Kidney epithelial cell (primary cell): ENCODE results near the gene RUNX1. TPM values are rescaled to one million over a fixed set of nuclear protein-coding genes. Genes with fewer than 3 reads are reported as not detected.

Experiments
- DNase-seq: peaks from one replicate; pipeline ENCODE4 v3.0.0-alpha.2; 2010; ENCODE audit warnings: low read depth
- H3K27me3 ChIP-seq: 2 replicates; pipeline ENCODE4 v1.6.0; 2011; ENCODE audit warnings: low read length; ENCODE audit not compliant: control insufficient read depth, insufficient read depth
- H3K36me3 ChIP-seq: 2 replicates; pipeline ENCODE4 v1.5.1; 2011; ENCODE audit warnings: low read length; ENCODE audit not compliant: control insufficient read depth, insufficient read depth
- H3K4me3 ChIP-seq: 2 replicates; pipeline ENCODE4 v1.5.1; 2011; ENCODE audit warnings: low read depth, mild to moderate bottlenecking, control low read depth, low read length
- total RNA-seq: library from RNA; depleted of rRNA; stranded (reverse); fragments of >200 nt; gene quantifications from 2 replicates; pipeline ENCODE4 v1.2.3, GENCODE V29; 2015
- TF ChIP-seq, protein P1 (sequence below): IDR thresholded peaks from 2 replicates; pipeline ENCODE4 v1.5.1; 2011; ENCODE audit warnings: mild to moderate bottlenecking, moderate library complexity, low read length, control low read depth, inconsistent platforms; ENCODE audit not compliant: insufficient read depth, poor library complexity, severe bottlenecking

Gene RUNX1
- total RNA-seq, 1 donor from 2014 or later, result 43.0 TPM

DNA sequence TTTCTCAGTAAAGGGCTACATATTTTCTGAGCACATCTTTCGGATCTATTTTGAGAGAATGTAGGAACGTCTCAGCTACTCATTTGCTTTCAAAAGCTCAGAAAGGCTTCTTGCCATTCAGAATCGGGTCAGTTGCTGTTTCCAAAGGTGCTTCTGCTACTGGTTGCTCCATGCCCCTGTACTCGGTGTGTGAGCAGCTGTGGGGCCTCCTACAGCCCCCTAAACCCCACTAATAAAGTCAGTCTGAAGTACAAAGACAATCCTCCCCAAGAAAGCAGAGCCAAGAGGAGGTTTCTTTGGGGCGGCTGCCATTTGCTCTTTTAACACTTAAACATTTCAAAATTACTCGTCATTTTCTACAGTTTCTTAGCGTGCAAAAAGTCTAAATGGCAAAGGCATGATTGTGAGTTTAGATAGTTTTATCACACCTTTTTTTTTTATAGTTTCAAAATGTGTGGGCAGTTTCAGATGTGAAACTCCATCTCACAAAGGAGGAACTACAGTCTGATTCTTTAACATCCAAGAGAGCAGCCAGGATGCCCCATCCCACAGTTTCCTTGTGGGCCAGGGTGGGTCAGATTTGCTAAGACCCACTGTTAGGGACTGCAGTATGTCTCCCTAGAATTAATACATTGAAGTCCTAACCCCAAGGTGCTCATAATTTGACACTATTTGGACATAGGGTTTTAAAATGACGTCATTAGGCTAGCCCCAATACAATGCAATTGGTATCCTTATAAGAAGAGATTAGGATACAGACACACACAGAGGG, 4.1 kb downstream of the RUNX1 start:
- H3K36me3 ChIP-seq, result no peaks in the 10 kb centered on the region
- H3K4me3 ChIP-seq, result no peak overlapping the region
- TF ChIP-seq, protein P1, sequence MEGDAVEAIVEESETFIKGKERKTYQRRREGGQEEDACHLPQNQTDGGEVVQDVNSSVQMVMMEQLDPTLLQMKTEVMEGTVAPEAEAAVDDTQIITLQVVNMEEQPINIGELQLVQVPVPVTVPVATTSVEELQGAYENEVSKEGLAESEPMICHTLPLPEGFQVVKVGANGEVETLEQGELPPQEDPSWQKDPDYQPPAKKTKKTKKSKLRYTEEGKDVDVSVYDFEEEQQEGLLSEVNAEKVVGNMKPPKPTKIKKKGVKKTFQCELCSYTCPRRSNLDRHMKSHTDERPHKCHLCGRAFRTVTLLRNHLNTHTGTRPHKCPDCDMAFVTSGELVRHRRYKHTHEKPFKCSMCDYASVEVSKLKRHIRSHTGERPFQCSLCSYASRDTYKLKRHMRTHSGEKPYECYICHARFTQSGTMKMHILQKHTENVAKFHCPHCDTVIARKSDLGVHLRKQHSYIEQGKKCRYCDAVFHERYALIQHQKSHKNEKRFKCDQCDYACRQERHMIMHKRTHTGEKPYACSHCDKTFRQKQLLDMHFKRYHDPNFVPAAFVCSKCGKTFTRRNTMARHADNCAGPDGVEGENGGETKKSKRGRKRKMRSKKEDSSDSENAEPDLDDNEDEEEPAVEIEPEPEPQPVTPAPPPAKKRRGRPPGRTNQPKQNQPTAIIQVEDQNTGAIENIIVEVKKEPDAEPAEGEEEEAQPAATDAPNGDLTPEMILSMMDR, result no peak
- DNase-seq, result no peak
- H3K27me3 ChIP-seq, result no peaks in the 10 kb centered on the region

DNA sequence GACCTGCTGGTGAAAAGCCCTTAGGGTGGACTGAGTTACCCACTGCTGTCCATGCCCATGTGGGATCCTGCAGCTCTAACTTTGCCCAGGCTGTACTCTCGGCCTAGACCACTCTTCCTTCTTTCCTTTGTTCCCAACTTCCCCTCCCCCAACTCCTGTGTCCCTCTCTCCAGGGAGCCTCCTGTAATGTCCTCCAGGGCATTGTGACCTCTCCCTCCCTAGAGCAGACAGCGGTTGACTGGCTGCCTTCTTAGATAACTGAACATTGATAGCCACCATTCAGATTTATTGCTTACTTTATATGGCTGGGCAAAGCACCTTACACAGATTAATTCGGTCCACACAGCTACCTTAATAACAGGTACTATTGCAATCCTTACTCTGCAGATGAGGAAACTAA, 5.0 kb downstream of the RUNX1 start:
- DNase-seq, result no peak
- no peak overlapping the region for H3K4me3 ChIP-seq
- no peaks in the 10 kb centered on the region for H3K27me3 ChIP-seq
- TF ChIP-seq, protein P1, result no peak
- H3K36me3 ChIP-seq, result no peaks in the 10 kb centered on the region

DNA sequence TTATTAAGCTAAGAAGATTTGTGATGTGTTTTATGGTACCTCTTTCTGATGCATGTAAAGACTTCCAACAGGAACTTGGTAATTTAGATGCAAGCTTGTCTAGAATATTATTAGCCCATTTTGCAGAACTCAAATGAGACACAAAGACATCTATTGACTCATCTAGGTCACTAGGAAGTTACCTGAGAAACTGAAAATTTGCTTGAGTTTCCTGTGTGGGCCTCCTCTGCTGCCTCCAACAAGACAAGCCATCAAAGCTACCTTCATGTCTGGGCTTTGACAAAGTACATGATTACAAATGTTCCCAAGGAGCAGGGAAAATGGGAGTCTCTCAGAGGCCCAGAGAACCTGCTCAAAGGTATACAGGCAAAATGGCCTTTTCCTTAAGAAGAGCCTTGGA, 5.6 kb downstream of the RUNX1 start:
- Histone ChIP-seq H3K27me3 (no peaks in the 10 kb centered on the region), H3K4me3 (no peak overlapping the region), H3K36me3 (no peaks in the 10 kb centered on the region)
- TF ChIP-seq, protein P1, result no peak
- DNase-seq, result no peak

DNA sequence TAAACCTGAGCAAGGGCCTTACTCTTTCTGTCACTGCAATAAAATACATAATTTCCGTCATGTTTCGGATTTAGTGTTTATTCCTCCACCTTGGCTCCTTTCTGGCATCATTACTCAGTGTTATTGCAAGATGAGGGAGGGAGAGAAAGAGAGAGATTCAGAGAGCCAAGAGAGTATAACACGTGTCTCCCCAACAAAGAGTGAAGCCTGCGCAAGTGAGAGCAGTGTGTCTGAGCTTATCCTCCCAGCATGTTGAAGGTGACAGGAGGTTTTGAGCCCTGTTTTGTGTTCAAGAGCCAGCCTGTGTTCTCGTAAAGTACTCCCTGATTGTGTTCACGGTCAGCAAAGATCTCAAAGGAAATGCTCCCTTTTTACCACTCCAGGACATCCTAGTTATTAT, 6.3 kb downstream of the RUNX1 start:
- H3K36me3 ChIP-seq, result no peaks in the 10 kb centered on the region
- no peak for DNase-seq
- H3K27me3 ChIP-seq, result no peaks in the 10 kb centered on the region
- H3K4me3 ChIP-seq, result no peak overlapping the region
- TF ChIP-seq, protein P1, result no peak

DNA sequence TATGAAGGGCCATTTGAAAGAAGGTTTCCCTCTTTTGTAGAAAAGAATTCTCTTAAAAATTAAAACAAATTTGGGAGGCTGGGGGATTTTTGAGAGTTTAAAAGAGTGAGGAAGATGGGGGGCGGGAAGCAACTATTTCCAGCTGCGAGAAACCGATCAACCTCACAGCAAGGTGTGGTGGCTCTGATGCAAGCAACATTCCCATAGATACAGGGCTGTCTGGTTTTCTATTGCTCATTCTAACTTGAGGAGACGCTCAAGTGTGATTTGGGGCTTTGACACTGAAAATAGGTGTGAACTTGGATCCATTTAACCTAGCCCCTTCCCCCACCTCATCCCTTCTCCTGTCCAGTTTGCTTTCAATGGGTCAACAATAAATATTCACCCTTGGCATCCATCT, 7.2 kb downstream of the RUNX1 start:
- TF ChIP-seq, protein P1, result no peak
- DNase-seq, result no peak
- H3K36me3 ChIP-seq, result no peaks in the 10 kb centered on the region
- no peaks in the 10 kb centered on the region for H3K27me3 ChIP-seq
- H3K4me3 ChIP-seq, result no peak overlapping the region

DNA sequence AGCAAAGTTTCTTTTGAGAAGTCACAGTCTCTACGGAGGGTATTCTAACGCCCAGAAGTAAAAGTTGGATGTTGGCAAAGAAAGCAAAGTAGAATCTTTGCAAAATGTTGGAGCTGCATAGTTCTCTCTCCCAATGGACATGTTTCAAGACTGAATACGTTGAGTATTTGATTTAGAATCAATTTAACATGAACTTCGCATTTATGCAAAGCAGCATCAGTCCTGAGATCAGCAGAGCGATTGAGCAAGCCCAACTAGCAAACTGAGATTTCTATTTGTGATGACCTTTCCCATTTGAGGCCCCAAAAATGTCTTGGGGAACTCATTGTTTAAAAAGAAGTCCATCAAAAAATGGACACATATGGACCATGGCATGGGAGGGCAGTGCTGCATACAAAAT, 8.0 kb downstream of the RUNX1 start:
- Histone ChIP-seq H3K36me3 (no peaks in the 10 kb centered on the region), H3K27me3 (no peaks in the 10 kb centered on the region), H3K4me3 (no peak overlapping the region)
- no peak for DNase-seq
- TF ChIP-seq, protein P1, result no peak
